NCI-H524 treated with DMSO at 0.1 percent for 48 hours (cell line): ENCODE measurements around the gene BEX3.

ENCODE experiments used
- DNase-seq: peaks from one replicate; lab custom pipeline; 2025; lab: John Stamatoyannopoulos, UW

Gene BEX3

GRCh38 chrX:103423955-103424638 lies 47.8 kb downstream of the BEX3 start:
- no peak for DNase-seq
